Measurements from ENCODE around the gene ZNF420. TPM values are rescaled to one million over a fixed set of nuclear protein-coding genes. Genes with fewer than 3 reads are reported as not detected.

The ZNF420 gene
- total and polyA plus RNA-seq, 2 of the 8 experiments (the other 6 are each of a cell fraction or from before 2014, with no cell fraction given) = 1.7 to 8.8 TPM

DNA sequence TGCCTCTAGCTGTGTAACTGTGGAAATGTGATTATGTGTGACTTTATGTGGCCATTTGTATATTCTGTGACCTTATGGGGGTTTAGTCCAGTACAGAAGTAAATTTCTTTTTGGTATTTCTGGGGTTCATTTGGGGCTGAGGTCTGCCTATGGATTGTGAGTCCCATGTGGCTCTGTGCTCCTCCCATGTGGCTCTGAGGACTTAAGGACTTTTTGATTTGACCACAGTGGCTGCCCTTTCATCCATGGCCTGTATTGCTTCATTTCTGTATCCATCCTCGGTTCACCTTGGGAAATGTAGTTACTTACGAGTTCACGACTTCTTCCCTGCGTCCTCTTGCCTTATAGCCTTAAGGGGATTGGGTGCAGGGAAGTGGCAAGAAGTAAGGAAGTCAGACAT is 1.0 kb downstream of the ZNF420 start:
- no peak overlapping the region for H4K91ac ChIP-seq (replicated peaks; ENCODE audit: insufficient read length, low read length)
- 83% methylated on average over 4 of the region's 4 CpGs; no CpG with 5 or more reads in 1 of the 2 experiments for WGBS, 2 experiments (ENCODE audit: extremely low coverage in 1 of 2, insufficient coverage in 1 of 2, insufficient read length in 1 of 2, insufficient replicate concordance in 2 of 2, low coverage in 1 of 2, low lambda C conversion rate in 2 of 2, missing lambda C conversion rate in 1 of 2)
- CTCF ChIA-PET (ENCODE audit: partially characterized antibody) = no interaction called here
- FAIRE-seq = no peak
- peak overlapping the region; percentile 100; the same call in 1 of the 2 replicates for H2AFZ ChIP-seq (ENCODE audit: low read length)
- H3K4me3 ChIP-seq (ENCODE audit: extremely low read depth in 1 of 4, insufficient read depth in 2 of 4, low read depth in 3 of 4, low read length in 4 of 4) = peak overlapping the region; percentile 95 to 100 (median 98); a peak in 7 of 8 replicates
- peak overlapping the region in 2 of 4 experiments; percentile 77 to 94; a peak in 3 of 7 replicates for H3K9ac ChIP-seq (replicated peaks in 1 of 4; ENCODE audit: extremely low read depth in 1 of 4, low read depth in 3 of 4, low read length in 3 of 4)
- no peak overlapping the region for H2AK5ac ChIP-seq (ENCODE audit: low read depth, low read length)
- H3K23me2 ChIP-seq (ENCODE audit: low read depth, low read length) = peaks cover 13% of the 10 kb centered on the region
- H3K4me1 ChIP-seq (replicated peaks in 1 of 4; ENCODE audit: control insufficient read depth in 3 of 4, insufficient read depth in 4 of 4, low read length in 3 of 4) = peaks cover 0 to 7% (median under 1%) of the 10 kb centered on the region in 4 experiments; a peak in 3 of 7 replicates
- no peaks in the 10 kb centered on the region for H3K27me3 ChIP-seq (replicated peaks in 1 of 4; ENCODE audit: control insufficient read depth in 3 of 4, extremely low read depth in 1 of 4, insufficient read depth in 3 of 4, low read length in 3 of 4)
- no peak overlapping the region for H2BK15ac ChIP-seq (ENCODE audit: low read length)
- peaks cover 4 to 16% of the 10 kb centered on the region in 2 experiments for H3K9me3 ChIP-seq (ENCODE audit: insufficient read depth in 2 of 2, low read depth in 1 of 2, low read length in 1 of 2)
- no peak overlapping the region for H3K18ac ChIP-seq (ENCODE audit: extremely low read depth, low read length)
- no peak overlapping the region for H2BK20ac ChIP-seq (ENCODE audit: low read length)
- H3K79me1 ChIP-seq (ENCODE audit: low read depth, low read length) = peaks cover 10% of the 10 kb centered on the region
- no peak overlapping the region for H3K4ac ChIP-seq (replicated peaks; ENCODE audit: insufficient read length, low read depth, low read length)
- no peaks in the 10 kb centered on the region for H4K20me1 ChIP-seq (replicated peaks in 1 of 2; ENCODE audit: control insufficient read depth in 1 of 2, insufficient read depth in 2 of 2, low read length in 2 of 2)
- no peak overlapping the region for H3K14ac ChIP-seq (ENCODE audit: insufficient read length)
- H2BK120ac ChIP-seq (replicated peaks; ENCODE audit: low read depth, low read length) = no peak overlapping the region
- no peak overlapping the region for H4K8ac ChIP-seq (ENCODE audit: extremely low read depth, insufficient read depth, low read length)
- TF ChIP-seq ASH2L (IDR thresholded peaks at IDR 0.05; ENCODE audit: low read length) (no peak), PHF8 (conservative IDR thresholded peaks at IDR 0.05; ENCODE audit: low read depth, low read length) (no peak), RAD21 (IDR thresholded peaks at IDR 0.05 in 1 of 2, conservative IDR thresholded peaks at IDR 0.05 in 1 of 2; ENCODE audit: low read depth in 2 of 2, low read length in 2 of 2) (no peak)
- H3K27ac ChIP-seq (ENCODE audit: low read depth, low read length) = no peak overlapping the region
- no peak overlapping the region for H3K23ac ChIP-seq (ENCODE audit: insufficient read length)
- POLR2A ChIA-PET (ENCODE audit: partially characterized antibody) = interaction anchor here (1.0 kb wide), 1 partner anchor 9 kb away, joined by 3 read pairs; no protein-coding TSS in a partner anchor
- H3K36me3 ChIP-seq (ENCODE audit: control insufficient read depth in 2 of 4, insufficient read depth in 4 of 4, low read length in 3 of 4) = no peaks in the 10 kb centered on the region; a peak in 1 of 8 replicates
- peaks cover 4 to 18% of the 10 kb centered on the region in 2 experiments for H3K79me2 ChIP-seq (ENCODE audit: control insufficient read depth in 1 of 2, insufficient read depth in 2 of 2, low read length in 2 of 2)
- H2BK5ac ChIP-seq (ENCODE audit: low read depth, low read length) = no peak overlapping the region
- peak overlapping the region; percentile 92 to 99 for H3K4me2 ChIP-seq (ENCODE audit: insufficient read depth in 1 of 2, low read depth in 2 of 2, low read length in 2 of 2)
- DNase-seq (ENCODE audit: low read depth in 1 of 2, low spot score in 2 of 2) = no peak
- H4K5ac ChIP-seq (ENCODE audit: insufficient read length, low read depth, low read length) = no peak overlapping the region
- H2BK12ac ChIP-seq (ENCODE audit: low read depth, low read length) = no peak overlapping the region
- H3K56ac ChIP-seq (replicated peaks; ENCODE audit: insufficient read length, low read depth, low read length) = no peak overlapping the region

Data from H1 (cell line).